Neural progenitor cell (in vitro differentiated cells): ENCODE results near the gene ZSCAN9. TPM values are rescaled to one million over a fixed set of nuclear protein-coding genes. Genes with fewer than 3 reads are reported as not detected.

ENCODE experiments used
- DNase-seq: peaks from one replicate; pipeline ENCODE4 v3.0.0-alpha.2; 2016; ENCODE audit warnings: low spot score
- H2AFZ ChIP-seq: fragments of 200-600 bp; sonication (generic); replicated peaks from 2 replicates; pipeline ENCODE4 v1.6.1; 2016; ENCODE audit warnings: antibody characterized with exemption
- H3F3A ChIP-seq: fragments of 200-600 bp; sonication (generic); 2 replicates; pipeline ENCODE4 v1.6.1; 2016; ENCODE audit warnings: antibody characterized with exemption, low read depth
- H3K27ac ChIP-seq: fragments of 200-600 bp; sonication (generic); 2 replicates; pipeline ENCODE4 v1.5.1; 2016; ENCODE audit warnings: mild to moderate bottlenecking
- H3K27me3 ChIP-seq: fragments of 200-600 bp; sonication (generic); 2 replicates; pipeline ENCODE4 v1.6.1; 2016; ENCODE audit warnings: mild to moderate bottlenecking, moderate library complexity
- H3K36me3 ChIP-seq: fragments of 200-600 bp; sonication (generic); 2 replicates; pipeline ENCODE4 v1.5.1; 2016
- H3K4me1 ChIP-seq: fragments of 200-600 bp; sonication (generic); 2 replicates; pipeline ENCODE4 v1.6.1; 2016; ENCODE audit warnings: mixed run types
- H3K4me2 ChIP-seq: fragments of 200-600 bp; sonication (generic); 2 replicates; pipeline ENCODE4 v1.6.1; 2016
- H3K4me3 ChIP-seq: fragments of 200-600 bp; sonication (generic); 2 replicates; pipeline ENCODE4 v1.5.1; 2016
- H3K79me2 ChIP-seq: fragments of 200-600 bp; sonication (generic); 2 replicates; pipeline ENCODE4 v1.6.1; 2016; ENCODE audit warnings: low read depth
- H3K9ac ChIP-seq: fragments of 200-600 bp; sonication (generic); 2 replicates; pipeline ENCODE4 v1.6.1; 2016
- H3K9me3 ChIP-seq: fragments of 200-600 bp; sonication (generic); 2 replicates; pipeline ENCODE4 v1.5.1; 2016; ENCODE audit warnings: low read depth
- H4K20me1 ChIP-seq: fragments of 200-600 bp; sonication (generic); 2 replicates; pipeline ENCODE4 v1.6.1; 2016; ENCODE audit warnings: low read depth
- H3K27ac Mint-ChIP-seq: 3 replicates; pipeline ENCODE4 v1.8.0; 2021; ENCODE audit warnings: mixed read lengths
- H3K27me3 Mint-ChIP-seq: 2 replicates; pipeline ENCODE4 v1.8.0; 2022; ENCODE audit warnings: low read depth, mild to moderate bottlenecking, inconsistent platforms, moderate library complexity, mixed read lengths; ENCODE audit not compliant: insufficient read depth
- H3K36me3 Mint-ChIP-seq: 3 replicates; pipeline ENCODE4 v1.8.0; 2021; ENCODE audit warnings: mixed read lengths
- H3K4me1 Mint-ChIP-seq: 3 replicates; pipeline ENCODE4 v1.8.0; 2021; ENCODE audit warnings: mixed read lengths
- H3K4me3 Mint-ChIP-seq: 3 replicates; pipeline ENCODE4 v1.8.0; 2021; ENCODE audit warnings: mild to moderate bottlenecking, moderate library complexity, mixed read lengths
- H3K9me3 Mint-ChIP-seq: 3 replicates; pipeline ENCODE4 v1.8.0; 2020; ENCODE audit warnings: mixed read lengths
- CTCF ChIP-seq: fragments of 200-600 bp; sonication (generic); IDR thresholded peaks from 2 replicates; pipeline ENCODE4 v1.5.1; 2017; ENCODE audit warnings: antibody characterized with exemption, mild to moderate bottlenecking
- EZH2 ChIP-seq: fragments of 200-600 bp; sonication (generic); IDR thresholded peaks from 2 replicates; pipeline ENCODE4 v1.6.1; 2017; ENCODE audit warnings: antibody characterized with exemption, mild to moderate bottlenecking, moderate library complexity
- EZH2phosphoT487 ChIP-seq: fragments of 200-600 bp; sonication (generic); IDR thresholded peaks from 2 replicates; pipeline ENCODE4 v1.6.1; 2017; ENCODE audit warnings: antibody characterized with exemption
- total RNA-seq: library from RNA; depleted of rRNA; stranded (reverse); fragments of >200 nt; gene quantifications from 2 replicates; pipeline ENCODE4 v1.2.3, GENCODE V29; 2015; ENCODE audit warnings: low replicate concordance

Gene ZSCAN9
- total RNA-seq, 1 donor from 2014 or later = 34.6 TPM

- Histone ChIP-seq H3K9me3 (no peaks in the 10 kb centered on the region), H3K27ac (no peak overlapping the region), H3K9ac (no peak overlapping the region), H3K4me2 (no peak overlapping the region), H3K79me2 (peaks cover 43% of the 10 kb centered on the region), H3K27me3 (peaks cover 8% of the 10 kb centered on the region), H3K4me3 (no peak overlapping the region), H3K36me3 (peaks cover 9% of the 10 kb centered on the region), H2AFZ (no peak overlapping the region), H3K4me1 (peaks cover 14% of the 10 kb centered on the region), H3F3A (no peaks in the 10 kb centered on the region), H4K20me1 (no peaks in the 10 kb centered on the region)
- peaks cover 10% of the 10 kb centered on the region for H3K36me3 Mint-ChIP-seq
- TF ChIP-seq EZH2phosphoT487 (no peak), EZH2 (no peak), CTCF (no peak)
- H3K4me3 Mint-ChIP-seq = no peak overlapping the region
- no peaks in the 10 kb centered on the region for H3K9me3 Mint-ChIP-seq
- no peak overlapping the region for H3K27ac Mint-ChIP-seq
- DNase-seq = no peak
- peaks cover 2% of the 10 kb centered on the region for H3K27me3 Mint-ChIP-seq
- peaks cover 2% of the 10 kb centered on the region for H3K4me1 Mint-ChIP-seq
These were observed 44.4 kb downstream of the ZSCAN9 start for GRCh38 chr6:28269492-28269891.

GRCh38 chr6:28274888-28275287 is 49.8 kb downstream of the ZSCAN9 start:
- Histone ChIP-seq H3K36me3 (peaks cover 9% of the 10 kb centered on the region), H2AFZ (no peak overlapping the region), H3K27me3 (no peaks in the 10 kb centered on the region), H3K27ac (no peak overlapping the region), H3K4me2 (no peak overlapping the region), H3K79me2 (peaks cover 16% of the 10 kb centered on the region), H4K20me1 (no peaks in the 10 kb centered on the region), H3K4me3 (no peak overlapping the region), H3K9me3 (no peaks in the 10 kb centered on the region), H3F3A (peaks cover 7% of the 10 kb centered on the region), H3K9ac (no peak overlapping the region), H3K4me1 (no peaks in the 10 kb centered on the region)
- no peak for TF ChIP-seq EZH2
- TF ChIP-seq CTCF = no peak
- no peak for TF ChIP-seq EZH2phosphoT487
- DNase-seq = no peak
- no peaks in the 10 kb centered on the region for H3K9me3 Mint-ChIP-seq
- H3K4me3 Mint-ChIP-seq = no peak overlapping the region
- peaks cover 18% of the 10 kb centered on the region for H3K36me3 Mint-ChIP-seq
- no peaks in the 10 kb centered on the region for H3K4me1 Mint-ChIP-seq
- peaks cover 5% of the 10 kb centered on the region for H3K27me3 Mint-ChIP-seq
- H3K27ac Mint-ChIP-seq = no peak overlapping the region

GRCh38 chr6:28277746-28278145 is 52.7 kb downstream of the ZSCAN9 start:
- peaks cover 5% of the 10 kb centered on the region for H3K36me3 ChIP-seq
- H3F3A ChIP-seq = peaks cover 7% of the 10 kb centered on the region
- no peak overlapping the region for H3K4me3 ChIP-seq
- DNase-seq = no peak
- Mint-ChIP-seq H3K27ac (no peak overlapping the region), H3K9me3 (no peaks in the 10 kb centered on the region), H3K4me3 (no peak overlapping the region), H3K4me1 (peaks cover 10% of the 10 kb centered on the region), H3K36me3 (peaks cover 15% of the 10 kb centered on the region), H3K27me3 (peaks cover 4% of the 10 kb centered on the region)
- H3K27ac ChIP-seq = no peak overlapping the region
- H4K20me1 ChIP-seq = peaks cover 2% of the 10 kb centered on the region
- H3K79me2 ChIP-seq = peaks cover 12% of the 10 kb centered on the region
- no peak overlapping the region for H2AFZ ChIP-seq
- peaks cover 10% of the 10 kb centered on the region for H3K4me1 ChIP-seq
- peaks cover 6% of the 10 kb centered on the region for H3K27me3 ChIP-seq
- H3K9ac ChIP-seq = no peak overlapping the region
- H3K4me2 ChIP-seq = no peak overlapping the region
- TF ChIP-seq EZH2phosphoT487 = no peak
- no peak for TF ChIP-seq CTCF
- TF ChIP-seq EZH2 = no peak
- H3K9me3 ChIP-seq = no peaks in the 10 kb centered on the region
